ENCODE data around the gene SUSD1.

DNA sequence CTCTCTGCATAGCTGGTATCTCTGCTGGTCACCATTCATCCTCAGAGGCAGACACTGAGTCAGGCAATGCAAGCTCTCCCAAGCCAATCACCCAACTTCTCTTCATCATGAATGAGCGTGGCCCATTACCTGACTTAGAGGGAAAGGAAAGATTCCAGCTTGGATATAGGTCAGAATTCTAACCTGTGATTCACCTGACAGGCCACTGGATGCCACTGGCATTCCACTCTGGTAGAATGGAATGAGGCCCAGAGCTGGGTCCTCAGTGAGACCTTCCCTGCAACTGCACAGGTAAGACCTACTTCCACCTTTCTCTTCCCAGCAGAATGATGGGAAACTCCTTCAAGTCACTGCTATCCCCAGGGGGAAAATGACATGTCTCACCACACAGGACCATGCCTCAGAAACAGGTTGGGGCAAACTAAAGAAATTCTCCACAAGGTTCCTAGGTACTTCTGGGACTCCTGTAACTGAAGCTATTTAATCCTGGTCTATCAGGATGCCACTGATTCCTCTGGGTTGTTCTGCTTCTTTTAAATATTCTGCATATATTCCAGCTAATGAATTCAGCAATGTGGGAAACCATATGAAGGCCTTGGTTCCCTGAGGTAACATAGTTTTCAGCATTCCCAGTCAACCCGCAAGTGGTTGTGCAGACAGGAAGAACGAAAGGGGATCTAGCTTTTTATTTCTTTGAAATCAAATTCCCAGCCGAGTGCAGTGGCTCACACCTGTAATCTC is 62.0 kb downstream of the SUSD1 start:
- TF ChIP-seq, protein P1, sequence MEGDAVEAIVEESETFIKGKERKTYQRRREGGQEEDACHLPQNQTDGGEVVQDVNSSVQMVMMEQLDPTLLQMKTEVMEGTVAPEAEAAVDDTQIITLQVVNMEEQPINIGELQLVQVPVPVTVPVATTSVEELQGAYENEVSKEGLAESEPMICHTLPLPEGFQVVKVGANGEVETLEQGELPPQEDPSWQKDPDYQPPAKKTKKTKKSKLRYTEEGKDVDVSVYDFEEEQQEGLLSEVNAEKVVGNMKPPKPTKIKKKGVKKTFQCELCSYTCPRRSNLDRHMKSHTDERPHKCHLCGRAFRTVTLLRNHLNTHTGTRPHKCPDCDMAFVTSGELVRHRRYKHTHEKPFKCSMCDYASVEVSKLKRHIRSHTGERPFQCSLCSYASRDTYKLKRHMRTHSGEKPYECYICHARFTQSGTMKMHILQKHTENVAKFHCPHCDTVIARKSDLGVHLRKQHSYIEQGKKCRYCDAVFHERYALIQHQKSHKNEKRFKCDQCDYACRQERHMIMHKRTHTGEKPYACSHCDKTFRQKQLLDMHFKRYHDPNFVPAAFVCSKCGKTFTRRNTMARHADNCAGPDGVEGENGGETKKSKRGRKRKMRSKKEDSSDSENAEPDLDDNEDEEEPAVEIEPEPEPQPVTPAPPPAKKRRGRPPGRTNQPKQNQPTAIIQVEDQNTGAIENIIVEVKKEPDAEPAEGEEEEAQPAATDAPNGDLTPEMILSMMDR (IDR thresholded peaks at IDR 0.05; ENCODE audit: insufficient read depth, low read length, poor library complexity, severe bottlenecking): no peak
- no peak for TF ChIP-seq EZH2phosphoT487 (conservative IDR thresholded peaks at IDR 0.05; ENCODE audit: low read length)

Data from SU-DHL-6 (cell line).